Naive B cell (primary cell): ENCODE data around the gene ZC3H7B. TPM values are rescaled to one million over a fixed set of nuclear protein-coding genes. Genes with fewer than 3 reads are reported as not detected.

Source experiments
- ATAC-seq, 2 donors: fragments of 150-1000 bp; cut with Tn5 transposase; 2 replicates each; pipeline ENCODE4 v1.10.0; 2021; ENCODE audit warnings: low read depth in 2 of 2, mild to moderate bottlenecking in 2 of 2, moderate library complexity in 2 of 2
- DNase-seq: peaks from one replicate; pipeline ENCODE4 v3.0.0; 2022
- H3K27ac Mint-ChIP-seq, 6 donors: one replicate each; pipeline ENCODE4 v1.8.0; 2020 to 2022; ENCODE audit warnings: mild to moderate bottlenecking in 6 of 6, mixed read lengths in 6 of 6, moderate library complexity in 5 of 6, inconsistent platforms in 2 of 6
- H3K27me3 Mint-ChIP-seq, 3 donors: one replicate each; pipeline ENCODE4 v1.8.0; 2021 to 2022; ENCODE audit warnings: mixed read lengths in 3 of 3, mild to moderate bottlenecking in 1 of 3
- H3K36me3 Mint-ChIP-seq, 2 donors: one replicate each; pipeline ENCODE4 v1.8.0; 2020 to 2022; ENCODE audit warnings: mixed read lengths in 2 of 2, inconsistent platforms in 1 of 2, mild to moderate bottlenecking in 1 of 2
- H3K4me1 Mint-ChIP-seq, 3 donors: one replicate each; pipeline ENCODE4 v1.8.0; 2020 to 2022; ENCODE audit warnings: mixed read lengths in 3 of 3, inconsistent platforms in 1 of 3, mild to moderate bottlenecking in 1 of 3, moderate library complexity in 1 of 3
- H3K4me3 Mint-ChIP-seq, 8 donors: one replicate each; pipeline ENCODE4 v1.8.0; 2020 to 2022; ENCODE audit warnings: mild to moderate bottlenecking in 8 of 8, mixed read lengths in 8 of 8, moderate library complexity in 8 of 8, inconsistent platforms in 2 of 8
- H3K9me3 Mint-ChIP-seq, 7 donors: one replicate each; pipeline ENCODE4 v1.8.0; 2020 to 2022; ENCODE audit warnings: mixed read lengths in 7 of 7, mild to moderate bottlenecking in 5 of 7, inconsistent platforms in 2 of 7, moderate library complexity in 1 of 7
- polyA plus RNA-seq, 6 donors: library from polyadenylated mRNA; unstranded; fragments of 300-500 nt; fragmentation: Illumina TruSeq; gene quantifications; one replicate each; pipeline ENCODE4 v1.2.3, GENCODE V29; 2021; ENCODE audit warnings: low read depth in 6 of 6

ZC3H7B gene
- polyA plus RNA-seq, 6 donors from 2014 or later, result 1.1 to 2.5 (median 1.8) TPM; not detected in 1

DNA sequence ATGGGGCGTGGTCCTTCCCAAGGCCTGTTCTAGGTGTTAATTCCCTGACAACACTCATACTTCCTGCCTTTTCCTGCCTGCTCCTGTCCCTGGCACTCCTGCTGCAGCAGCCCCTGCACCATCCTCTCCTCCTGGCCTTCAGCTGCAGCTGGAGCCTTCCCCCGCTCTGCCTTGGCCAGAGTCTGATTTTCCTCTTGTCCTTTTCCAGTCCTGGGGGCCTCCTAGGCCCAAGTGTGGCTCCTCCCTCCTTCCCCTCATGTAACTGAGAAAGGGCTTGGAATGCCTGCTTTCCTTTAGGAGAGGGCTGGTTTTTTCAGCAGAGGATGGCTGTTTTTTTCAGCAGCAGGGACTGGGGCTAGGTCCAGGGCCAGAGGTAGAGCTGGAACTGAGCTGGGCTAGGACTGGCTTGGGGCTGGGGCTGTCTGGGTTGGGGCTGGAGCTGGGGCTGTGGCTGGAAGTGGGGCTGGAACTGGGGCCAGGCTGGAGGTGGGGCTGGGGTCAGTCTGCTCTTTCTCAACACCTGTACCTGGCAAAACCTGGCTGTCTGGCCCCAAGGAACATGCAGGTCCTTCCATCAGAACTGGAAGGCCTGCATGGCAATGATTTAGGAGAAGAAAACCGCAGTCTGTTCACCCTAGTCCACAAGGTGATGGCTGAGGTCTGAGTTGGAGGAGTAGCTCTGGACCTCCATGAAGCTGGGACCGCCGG lies 23.6 kb downstream of the ZC3H7B start:
- H3K36me3 Mint-ChIP-seq, result peaks cover 9 to 18% of the 10 kb centered on the region in 2 donors
- no peaks in the 10 kb centered on the region for H3K27me3 Mint-ChIP-seq
- H3K27ac Mint-ChIP-seq, result peak overlapping the region in 2 of 6 donors; percentile 65
- H3K9me3 Mint-ChIP-seq, result no peaks in the 10 kb centered on the region
- peaks cover 0 to 17% (median 13%) of the 10 kb centered on the region in 3 donors for H3K4me1 Mint-ChIP-seq
- ATAC-seq, result no peak
- DNase-seq, result no peak
- no peak overlapping the region for H3K4me3 Mint-ChIP-seq

DNA sequence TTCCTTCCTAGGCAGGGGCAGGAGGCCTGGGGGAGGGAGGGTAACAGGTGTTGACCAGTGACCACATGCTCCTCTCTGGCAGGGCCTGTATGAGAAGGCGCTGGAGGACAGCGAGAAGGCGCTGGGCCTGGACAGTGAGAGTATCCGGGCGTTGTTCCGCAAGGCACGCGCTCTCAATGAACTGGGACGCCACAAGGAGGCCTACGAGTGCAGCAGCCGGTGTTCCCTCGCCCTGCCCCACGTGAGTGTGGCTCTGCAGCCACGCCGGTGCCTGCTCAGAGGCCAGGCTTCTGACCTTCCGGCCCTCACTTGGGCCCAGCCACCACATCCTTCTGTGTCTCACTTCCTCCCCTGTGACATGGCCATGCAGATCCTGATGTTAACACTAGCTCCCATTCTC lies 25.8 kb downstream of the ZC3H7B start:
- H3K27me3 Mint-ChIP-seq, result no peaks in the 10 kb centered on the region
- peak overlapping the region in 1 of 6 donors; percentile 81 for H3K27ac Mint-ChIP-seq
- no peak for ATAC-seq
- peaks cover 9 to 19% of the 10 kb centered on the region in 2 donors for H3K36me3 Mint-ChIP-seq
- H3K4me1 Mint-ChIP-seq, result peaks cover 0 to 10% (median 6%) of the 10 kb centered on the region in 3 donors
- H3K4me3 Mint-ChIP-seq, result no peak overlapping the region
- H3K9me3 Mint-ChIP-seq, result no peaks in the 10 kb centered on the region
- DNase-seq, result no peak

- Mint-ChIP-seq H3K36me3 (peaks cover 0 to 9% of the 10 kb centered on the region in 2 donors), H3K9me3 (no peaks in the 10 kb centered on the region), H3K4me3 (no peak overlapping the region), H3K4me1 (peaks cover 0 to 3% (median 0%) of the 10 kb centered on the region in 3 donors), H3K27me3 (no peaks in the 10 kb centered on the region), H3K27ac (no peak overlapping the region)
- ATAC-seq (no peak), DNase-seq (no peak)
These were observed 28.8 kb downstream of the ZC3H7B start for GRCh38 chr22:41330169-41330568.

- H3K4me1 Mint-ChIP-seq, result peaks cover 0 to 3% (median 0%) of the 10 kb centered on the region in 3 donors
These were observed 31.1 kb downstream of the ZC3H7B start for GRCh38 chr22:41332217-41332939.

DNA sequence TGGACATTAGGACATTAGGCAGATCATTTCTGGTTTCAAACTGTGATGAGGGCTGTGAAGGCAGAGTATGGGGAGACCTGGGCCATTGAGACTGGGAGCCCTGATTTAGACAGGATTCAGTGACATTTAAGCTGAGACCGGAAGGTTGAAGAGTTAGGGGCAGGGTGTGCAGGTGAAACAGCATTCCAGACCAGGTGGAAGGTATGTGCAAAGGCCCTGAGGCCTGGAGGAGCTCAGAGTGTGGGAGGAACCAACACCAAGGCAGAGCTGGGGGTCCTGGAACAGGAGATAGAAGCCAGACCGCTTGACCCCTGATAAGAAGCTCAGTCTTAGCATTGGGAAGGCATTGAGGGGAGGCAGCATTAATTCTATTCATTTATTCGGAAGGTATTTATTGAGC lies 32.5 kb downstream of the ZC3H7B start:
- DNase-seq, result no peak
- H3K36me3 Mint-ChIP-seq, result peaks cover 0 to 17% of the 10 kb centered on the region in 2 donors
- no peaks in the 10 kb centered on the region for H3K9me3 Mint-ChIP-seq
- no peak for ATAC-seq
- no peak overlapping the region for H3K4me3 Mint-ChIP-seq
- peak overlapping the region in 1 of 6 donors; percentile 52 for H3K27ac Mint-ChIP-seq
- no peaks in the 10 kb centered on the region for H3K27me3 Mint-ChIP-seq
- H3K4me1 Mint-ChIP-seq, result peaks cover 0 to 3% (median 0%) of the 10 kb centered on the region in 3 donors

More at GRCh38 chr22:41332217-41332939, 31.1 kb downstream of the ZC3H7B start:
- ATAC-seq (no peak), DNase-seq (no peak)
- H3K9me3 Mint-ChIP-seq, result no peaks in the 10 kb centered on the region
- peaks cover 0 to 17% of the 10 kb centered on the region in 2 donors for H3K36me3 Mint-ChIP-seq
- H3K27ac Mint-ChIP-seq, result peak overlapping the region in 4 of 6 donors; percentile 47 to 75 (median 65)
- no peak overlapping the region for H3K4me3 Mint-ChIP-seq
- no peaks in the 10 kb centered on the region for H3K27me3 Mint-ChIP-seq

- H3K4me3 Mint-ChIP-seq, result no peak overlapping the region
- no peaks in the 10 kb centered on the region for H3K27me3 Mint-ChIP-seq
- H3K4me1 Mint-ChIP-seq, result peaks cover 0 to 3% (median 0%) of the 10 kb centered on the region in 3 donors
- DNase-seq (no peak), ATAC-seq (no peak)
- no peak overlapping the region for H3K27ac Mint-ChIP-seq
- peaks cover 0 to 17% of the 10 kb centered on the region in 2 donors for H3K36me3 Mint-ChIP-seq
- H3K9me3 Mint-ChIP-seq, result no peaks in the 10 kb centered on the region
These were observed 32.9 kb downstream of the ZC3H7B start for GRCh38 chr22:41334215-41334614.

DNA sequence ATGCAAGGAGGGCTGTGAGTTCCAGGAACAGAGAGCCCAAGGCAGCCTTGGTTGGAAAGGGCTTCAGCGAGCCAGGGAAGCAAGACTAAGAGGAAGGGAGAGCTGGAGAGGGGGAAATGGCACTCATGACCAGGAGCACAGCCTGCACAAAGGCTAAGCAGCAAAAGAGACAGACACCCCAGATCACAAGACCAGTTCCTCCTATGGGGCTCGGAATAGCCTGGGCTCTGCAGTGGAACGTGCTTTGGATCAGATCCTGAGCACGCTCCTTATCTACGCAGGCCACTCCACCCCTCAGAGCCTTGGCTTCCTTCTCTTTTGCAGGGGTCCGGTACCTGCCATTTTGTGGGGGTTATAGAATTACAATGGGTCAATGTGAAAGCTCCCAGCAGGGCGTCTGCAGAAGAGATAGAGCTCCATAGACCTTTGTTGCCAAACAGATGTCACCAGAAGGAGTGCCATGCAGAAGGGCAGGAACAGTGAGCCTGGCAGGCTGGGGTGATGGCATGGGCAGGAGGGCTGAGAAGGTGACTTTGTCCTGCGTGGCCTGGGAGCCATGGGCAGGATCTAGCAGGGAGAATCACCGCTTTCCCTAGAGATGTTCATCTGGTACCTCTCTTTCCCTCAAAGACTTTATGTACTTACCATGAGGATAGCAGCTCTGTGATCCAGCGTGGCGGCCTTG lies 33.8 kb downstream of the ZC3H7B start:
- H3K4me1 Mint-ChIP-seq, result peaks cover 0 to 3% (median 0%) of the 10 kb centered on the region in 3 donors
- no peak for ATAC-seq
- peaks cover 0 to 17% of the 10 kb centered on the region in 2 donors for H3K36me3 Mint-ChIP-seq
- no peak for DNase-seq
- no peaks in the 10 kb centered on the region for H3K27me3 Mint-ChIP-seq
- no peak overlapping the region for H3K4me3 Mint-ChIP-seq
- peak overlapping the region in 3 of 6 donors; percentile 44 to 80 (median 54) for H3K27ac Mint-ChIP-seq
- H3K9me3 Mint-ChIP-seq, result no peaks in the 10 kb centered on the region

GRCh38 chr22:41338614-41339212 lies 37.4 kb downstream of the ZC3H7B start:
- ATAC-seq (no peak), DNase-seq (no peak)
- Mint-ChIP-seq H3K9me3 (no peaks in the 10 kb centered on the region), H3K27me3 (no peaks in the 10 kb centered on the region), H3K4me3 (no peak overlapping the region), H3K36me3 (peaks cover 0 to 8% of the 10 kb centered on the region in 2 donors), H3K27ac (peak overlapping the region in 3 of 6 donors; percentile 57 to 79 (median 58)), H3K4me1 (no peaks in the 10 kb centered on the region)

DNA sequence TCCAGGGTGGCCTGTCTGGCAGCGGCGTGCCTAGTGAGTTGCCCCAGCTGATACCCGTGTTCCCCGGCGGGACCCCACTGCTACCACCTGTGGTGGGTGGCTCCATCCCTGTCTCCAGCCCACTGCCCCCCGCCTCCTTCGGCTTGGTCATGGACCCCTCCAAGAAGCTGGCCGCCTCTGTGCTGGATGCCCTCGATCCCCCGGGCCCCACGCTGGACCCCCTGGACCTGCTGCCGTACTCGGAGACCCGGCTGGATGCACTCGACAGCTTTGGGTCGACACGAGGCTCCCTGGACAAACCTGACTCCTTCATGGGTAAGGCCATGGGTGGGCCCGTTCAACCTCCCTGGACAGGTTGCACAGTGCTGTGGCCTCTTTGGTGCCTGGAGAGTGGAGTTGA lies 38.5 kb downstream of the ZC3H7B start:
- ATAC-seq (no peak), DNase-seq (no peak)
- H3K9me3 Mint-ChIP-seq, result no peaks in the 10 kb centered on the region
- no peaks in the 10 kb centered on the region for H3K27me3 Mint-ChIP-seq
- no peak overlapping the region for H3K27ac Mint-ChIP-seq
- H3K4me3 Mint-ChIP-seq, result no peak overlapping the region
- peaks cover 0 to 8% of the 10 kb centered on the region in 2 donors for H3K36me3 Mint-ChIP-seq
- no peaks in the 10 kb centered on the region for H3K4me1 Mint-ChIP-seq

DNA sequence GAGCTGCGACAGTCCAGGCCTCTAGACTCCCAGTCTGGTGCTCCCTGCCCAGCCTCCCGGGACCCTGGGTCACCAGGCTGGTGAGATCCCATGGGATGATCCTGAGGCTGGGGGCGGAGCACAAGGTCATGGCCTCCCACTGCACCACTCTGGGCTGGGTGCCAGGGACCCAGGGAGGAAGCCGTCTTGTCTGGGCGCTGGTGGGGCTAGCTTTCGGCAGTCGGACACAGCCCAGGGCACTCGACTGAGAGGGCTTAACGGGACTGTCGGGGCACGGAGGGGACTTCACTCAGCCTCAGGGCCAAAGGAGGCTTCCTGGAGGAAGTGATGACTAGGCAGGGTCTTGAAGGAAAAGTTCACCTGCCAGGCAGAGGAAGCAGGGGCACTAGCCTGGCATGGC lies 39.0 kb downstream of the ZC3H7B start:
- ATAC-seq, result no peak
- no peaks in the 10 kb centered on the region for H3K27me3 Mint-ChIP-seq
- no peaks in the 10 kb centered on the region for H3K4me1 Mint-ChIP-seq
- DNase-seq, result no peak
- H3K36me3 Mint-ChIP-seq, result peaks cover 0 to 6% of the 10 kb centered on the region in 2 donors
- peak overlapping the region in 2 of 6 donors; percentile 38 to 88 for H3K27ac Mint-ChIP-seq
- H3K4me3 Mint-ChIP-seq, result no peak overlapping the region
- H3K9me3 Mint-ChIP-seq, result no peaks in the 10 kb centered on the region

- ATAC-seq, result no peak
- Mint-ChIP-seq H3K4me1 (no peaks in the 10 kb centered on the region), H3K4me3 (no peak overlapping the region), H3K9me3 (no peaks in the 10 kb centered on the region), H3K36me3 (no peaks in the 10 kb centered on the region), H3K27me3 (no peaks in the 10 kb centered on the region), H3K27ac (no peak overlapping the region)
- no peak for DNase-seq
These were observed 39.7 kb downstream of the ZC3H7B start for GRCh38 chr22:41341012-41341411.

- H3K4me3 Mint-ChIP-seq, result no peak overlapping the region
- no peaks in the 10 kb centered on the region for H3K27me3 Mint-ChIP-seq
- no peaks in the 10 kb centered on the region for H3K36me3 Mint-ChIP-seq
- DNase-seq (no peak), ATAC-seq (peak in 1 of 2 donors; percentile 30)
- no peaks in the 10 kb centered on the region for H3K4me1 Mint-ChIP-seq
- peak overlapping the region in 2 of 6 donors; percentile 36 to 79 for H3K27ac Mint-ChIP-seq
- no peaks in the 10 kb centered on the region for H3K9me3 Mint-ChIP-seq
These were observed 40.7 kb downstream of the ZC3H7B start for GRCh38 chr22:41341990-41342389.

DNA sequence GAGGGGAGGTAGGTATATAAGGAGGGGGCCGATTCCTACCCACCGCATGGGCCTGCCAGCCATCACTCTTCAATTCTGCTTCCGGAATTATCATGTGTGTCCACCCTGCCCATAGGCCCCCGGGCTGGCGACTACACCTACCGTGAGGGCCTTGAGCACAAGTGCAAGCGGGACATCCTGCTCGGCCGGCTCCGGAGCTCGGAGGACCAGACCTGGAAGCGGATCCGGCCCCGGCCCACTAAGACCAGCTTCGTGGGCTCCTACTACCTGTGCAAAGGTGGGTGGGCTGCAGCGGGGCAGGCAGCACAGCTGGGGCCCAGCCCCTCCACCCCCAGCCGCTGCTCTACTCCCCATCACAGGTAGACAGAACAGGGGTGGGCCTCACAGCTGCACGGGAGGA lies 42.0 kb downstream of the ZC3H7B start:
- no peak for DNase-seq
- H3K4me1 Mint-ChIP-seq, result no peaks in the 10 kb centered on the region
- peak overlapping the region in 1 of 6 donors; percentile 36 for H3K27ac Mint-ChIP-seq
- ATAC-seq, result no peak
- no peak overlapping the region for H3K4me3 Mint-ChIP-seq
- H3K27me3 Mint-ChIP-seq, result no peaks in the 10 kb centered on the region
- no peaks in the 10 kb centered on the region for H3K9me3 Mint-ChIP-seq
- H3K36me3 Mint-ChIP-seq, result no peaks in the 10 kb centered on the region
